Activated CD4-positive, alpha-beta memory T cell treated with anti-CD3 and anti-CD28 coated beads, Interleukin-2, amount 10 ng/mL, durations not matched to agents 7 days and 5 days (primary cell): Measurements from ENCODE around the gene PAXIP1. TPM values are rescaled to one million over a fixed set of nuclear protein-coding genes. Genes with fewer than 3 reads are reported as not detected.
"Not testable (repeated sequence)": the region's sequence is repeated elsewhere in the genome, so short reads cannot be mapped to it uniquely, and the experiment has no call there.

Experiments
- CTCF ChIA-PET: fragments of 350-600 bp; sonication (Branson Sonifier 250); formaldehyde crosslinking; loops from one replicate; lab custom pipeline; 2021; ENCODE audit warnings: antibody characterized with exemption, inconsistent platforms; lab: Charles Lee
- POLR2A ChIA-PET: fragments of 350-600 bp; sonication (Branson Sonifier 250); formaldehyde crosslinking; loops from one replicate; lab custom pipeline; 2021; ENCODE audit warnings: antibody characterized with exemption; lab: Charles Lee
- DNase-seq: peaks from one replicate; pipeline ENCODE4 v3.0.0-alpha.2; 2020
- H3K27ac Mint-ChIP-seq: one replicate; pipeline ENCODE4 v1.8.0; 2021; ENCODE audit warnings: mild to moderate bottlenecking, mixed read lengths
- H3K27me3 Mint-ChIP-seq: one replicate; pipeline ENCODE4 v1.8.0; 2021; ENCODE audit warnings: mixed read lengths
- H3K36me3 Mint-ChIP-seq: one replicate; pipeline ENCODE4 v1.8.0; 2021; ENCODE audit warnings: low read depth, mixed read lengths
- H3K4me1 Mint-ChIP-seq: one replicate; pipeline ENCODE4 v1.8.0; 2021; ENCODE audit warnings: mixed read lengths
- H3K4me3 Mint-ChIP-seq: one replicate; pipeline ENCODE4 v1.8.0; 2021; ENCODE audit warnings: mild to moderate bottlenecking, mixed read lengths
- H3K9me3 Mint-ChIP-seq: one replicate; pipeline ENCODE4 v1.8.0; 2021; ENCODE audit warnings: mixed read lengths
- total RNA-seq, 2 experiments: library from RNA; stranded (reverse); gene quantifications; one replicate each; pipeline ENCODE4 v1.2.3, GENCODE V29; 2021

The PAXIP1 gene
- total RNA-seq, 2 experiments from 2014 or later = 24.0 to 24.2 TPM

GRCh38 chr7:154928136-154929005 is 74.6 kb downstream of the PAXIP1 start:
- ChIA-PET POLR2A (interaction anchor here (0.9 to 4.2 kb wide), 13 partner anchors 13 to 1995 kb away, joined by 3 to 40 read pairs (median 5); partner anchors contain the start of genes INSIG1 and PAXIP1), CTCF (interaction anchor here (0.7 to 4.6 kb wide), 28 partner anchors 9 to 595 kb away, joined by 3 to 54 read pairs (median 5); partner anchors contain the start of genes INSIG1 and PAXIP1)
- peak overlapping the region; percentile 92 for H3K4me3 Mint-ChIP-seq
- H3K27me3 Mint-ChIP-seq = peaks cover 22% of the 10 kb centered on the region
- H3K27ac Mint-ChIP-seq = peak overlapping the region; percentile 73
- H3K36me3 Mint-ChIP-seq = peaks cover 2% of the 10 kb centered on the region
- peak; percentile 42 for DNase-seq
- peaks cover 17% of the 10 kb centered on the region for H3K4me1 Mint-ChIP-seq
- H3K9me3 Mint-ChIP-seq = peaks cover 5% of the 10 kb centered on the region

DNA sequence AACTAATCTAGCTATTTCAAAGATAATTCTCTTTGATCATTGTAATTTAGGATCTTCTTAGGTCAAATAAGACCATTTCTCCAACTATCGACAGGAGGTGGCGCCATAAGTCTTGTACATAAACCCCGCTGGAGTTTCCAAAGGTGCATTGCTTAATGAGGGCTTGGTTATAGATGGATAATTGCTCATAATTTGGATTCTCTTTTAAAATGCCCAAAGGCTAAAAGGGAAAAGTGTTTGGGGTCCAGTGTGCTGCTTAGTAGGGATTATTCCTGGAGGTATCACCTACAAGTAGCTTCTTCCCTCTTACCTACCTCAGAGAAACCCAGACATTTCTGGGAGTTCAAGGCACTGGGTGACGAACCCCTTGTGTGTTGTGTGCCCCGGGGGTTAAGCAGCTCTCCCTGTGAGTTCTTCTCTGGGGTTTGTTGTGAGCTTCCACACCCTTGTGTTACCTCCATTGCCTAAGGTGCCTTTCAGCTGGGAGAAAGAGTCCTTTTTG is 75.2 kb downstream of the PAXIP1 start:
- POLR2A ChIA-PET = interaction anchor here (0.9 to 4.2 kb wide), 13 partner anchors 13 to 1996 kb away, joined by 3 to 40 read pairs (median 5); partner anchors contain the start of genes INSIG1 and PAXIP1
- Mint-ChIP-seq H3K27ac (peak overlapping the region; percentile 73), H3K4me3 (peak overlapping the region; percentile 92), H3K36me3 (no peaks in the 10 kb centered on the region), H3K27me3 (peaks cover 27% of the 10 kb centered on the region), H3K4me1 (peaks cover 17% of the 10 kb centered on the region), H3K9me3 (no peaks in the 10 kb centered on the region)
- DNase-seq = peak; percentile 82
- CTCF ChIA-PET = interaction anchor here (0.6 to 4.6 kb wide), 39 partner anchors 10 to 840 kb away, joined by 3 to 54 read pairs (median 4); partner anchors contain the start of genes INSIG1 and PAXIP1

GRCh38 chr7:154922472-154922871 is 80.5 kb downstream of the PAXIP1 start:
- H3K36me3 Mint-ChIP-seq, POLR2A ChIA-PET: not testable (repeated sequence)

DNA sequence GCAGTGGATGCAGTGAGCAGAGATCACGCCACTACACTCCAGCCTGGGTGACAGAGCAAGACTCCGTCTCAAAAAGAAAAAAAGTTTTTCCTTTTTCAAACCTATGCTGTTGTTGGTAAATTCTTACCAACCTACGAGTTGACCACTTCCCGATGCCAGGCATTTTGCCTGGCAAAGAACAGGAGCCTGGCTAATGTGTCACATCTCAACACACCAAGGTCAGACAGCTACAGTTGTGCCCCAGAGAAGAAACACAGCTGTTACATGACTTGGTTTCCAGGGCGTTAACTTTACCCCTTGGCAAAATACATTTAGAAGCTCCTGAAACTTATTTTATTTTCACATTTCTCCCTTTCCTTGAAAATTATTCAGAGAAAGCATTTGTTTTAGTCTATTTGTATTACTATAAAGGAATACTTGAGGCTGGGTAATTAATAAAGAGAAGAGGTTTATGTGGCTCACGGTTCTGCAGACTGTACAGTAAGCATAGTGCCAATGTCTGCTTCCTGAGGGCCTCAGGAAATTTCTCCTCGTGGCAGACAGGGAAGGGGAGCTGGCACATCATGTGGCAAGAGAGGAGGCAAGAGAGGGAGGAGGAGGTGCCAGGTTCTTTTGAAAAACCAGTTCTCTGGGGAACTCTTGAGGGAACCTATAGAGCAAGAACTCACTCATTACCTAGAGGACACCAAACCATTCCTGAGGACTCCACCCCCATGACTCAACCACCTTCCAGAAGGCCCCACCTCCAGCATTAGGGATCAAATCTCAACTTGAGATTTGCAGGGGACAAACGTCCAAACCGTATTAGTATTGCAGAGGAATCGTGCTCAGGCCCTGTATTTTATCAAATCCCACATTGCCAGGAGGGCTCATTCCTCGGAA is 83.3 kb downstream of the PAXIP1 start:
- no peaks in the 10 kb centered on the region for H3K9me3 Mint-ChIP-seq

More at GRCh38 chr7:154922472-154922871, 80.5 kb downstream of the PAXIP1 start:
- CTCF ChIA-PET = interaction anchor here (1.1 to 2.4 kb wide), 2 partner anchors 9 to 421 kb away, joined by 4 to 16 read pairs; no protein-coding TSS in a partner anchor
- H3K9me3 Mint-ChIP-seq, H3K27ac Mint-ChIP-seq, H3K4me3 Mint-ChIP-seq, DNase-seq, H3K4me1 Mint-ChIP-seq: not testable (repeated sequence)
- H3K27me3 Mint-ChIP-seq = peaks cover 31% of the 10 kb centered on the region

GRCh38 chr7:154918741-154919140 is 84.2 kb downstream of the PAXIP1 start:
- no peak for DNase-seq
- H3K4me3 Mint-ChIP-seq = no peak overlapping the region
- POLR2A ChIA-PET = no interaction called here
- CTCF ChIA-PET = no interaction called here
- peaks cover 4% of the 10 kb centered on the region for H3K4me1 Mint-ChIP-seq
- no peak overlapping the region for H3K27ac Mint-ChIP-seq
- peaks cover 20% of the 10 kb centered on the region for H3K27me3 Mint-ChIP-seq
- H3K9me3 Mint-ChIP-seq = no peaks in the 10 kb centered on the region
- no peaks in the 10 kb centered on the region for H3K36me3 Mint-ChIP-seq

More for the DNA sequence above, 83.3 kb downstream of the PAXIP1 start:
- DNase-seq = no peak
- H3K27ac Mint-ChIP-seq = no peak overlapping the region
- H3K36me3 Mint-ChIP-seq = no peaks in the 10 kb centered on the region
- peaks cover 23% of the 10 kb centered on the region for H3K27me3 Mint-ChIP-seq
- no peak overlapping the region for H3K4me3 Mint-ChIP-seq
- ChIA-PET CTCF (no interaction called here), POLR2A (interaction anchor here (0.5 kb wide), 1 partner anchor 15 kb away, joined by 3 read pairs; no protein-coding TSS in a partner anchor)
- peaks cover 2% of the 10 kb centered on the region for H3K4me1 Mint-ChIP-seq

DNA sequence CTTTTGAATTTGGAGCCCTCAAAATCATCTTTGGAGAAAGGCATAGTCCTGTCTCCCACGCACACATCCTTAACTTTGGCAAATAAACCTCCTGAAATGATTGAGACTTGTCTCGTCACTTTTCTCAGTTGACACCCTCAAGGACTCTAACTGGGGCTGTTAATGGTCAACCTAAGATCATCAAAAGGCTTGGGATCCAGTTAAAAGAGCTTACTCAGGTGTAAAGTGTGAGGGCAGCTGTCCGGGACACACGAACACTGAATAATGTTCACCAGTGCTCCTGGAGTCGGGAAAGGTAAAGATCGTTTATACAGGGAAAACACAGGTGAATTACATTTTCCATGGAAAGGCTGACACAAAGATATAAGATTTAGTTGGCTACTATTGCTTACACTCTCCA is 84.7 kb downstream of the PAXIP1 start:
- CTCF ChIA-PET = no interaction called here
- peaks cover 5% of the 10 kb centered on the region for H3K4me1 Mint-ChIP-seq
- H3K4me3 Mint-ChIP-seq = no peak overlapping the region
- H3K36me3 Mint-ChIP-seq = no peaks in the 10 kb centered on the region
- POLR2A ChIA-PET = no interaction called here
- DNase-seq = no peak
- H3K27me3 Mint-ChIP-seq = peaks cover 22% of the 10 kb centered on the region
- no peak overlapping the region for H3K27ac Mint-ChIP-seq
- no peaks in the 10 kb centered on the region for H3K9me3 Mint-ChIP-seq

- POLR2A ChIA-PET = no interaction called here
- H3K36me3 Mint-ChIP-seq = no peaks in the 10 kb centered on the region
- CTCF ChIA-PET = no interaction called here
- H3K27ac Mint-ChIP-seq = no peak overlapping the region
- peaks cover 5% of the 10 kb centered on the region for H3K4me1 Mint-ChIP-seq
- peaks cover 17% of the 10 kb centered on the region for H3K27me3 Mint-ChIP-seq
- no peak for DNase-seq
- no peaks in the 10 kb centered on the region for H3K9me3 Mint-ChIP-seq
- no peak overlapping the region for H3K4me3 Mint-ChIP-seq
Observed at GRCh38 chr7:154917808-154918160, 85.1 kb downstream of the PAXIP1 start.

- CTCF ChIA-PET = no interaction called here
Observed at GRCh38 chr7:154916856-154917807, 85.8 kb downstream of the PAXIP1 start.

DNA sequence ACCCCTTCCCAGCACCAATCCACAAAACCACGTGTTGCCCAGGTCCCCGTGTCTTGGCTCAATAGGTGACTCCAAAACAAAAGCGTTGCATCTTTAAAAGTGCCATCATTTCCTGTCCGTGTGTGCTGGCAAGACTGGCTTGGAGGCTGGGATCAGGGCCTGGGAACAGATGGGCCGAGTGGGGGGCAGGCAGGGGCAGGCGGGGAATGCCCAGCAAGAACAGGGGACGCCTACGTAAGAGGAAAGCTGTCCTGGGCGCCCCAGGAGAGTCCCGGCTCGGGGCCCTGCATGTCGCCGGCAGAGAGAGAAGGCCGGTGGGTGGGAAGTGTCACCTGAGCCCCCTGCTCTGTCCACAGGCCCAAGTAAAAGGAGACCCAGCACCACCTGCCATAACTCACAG is 86.5 kb downstream of the PAXIP1 start:
- POLR2A ChIA-PET = no interaction called here
- Mint-ChIP-seq H3K4me1 (peaks cover 5% of the 10 kb centered on the region), H3K36me3 (no peaks in the 10 kb centered on the region), H3K27me3 (peaks cover 12% of the 10 kb centered on the region), H3K27ac (no peak overlapping the region), H3K9me3 (no peaks in the 10 kb centered on the region), H3K4me3 (no peak overlapping the region)
- DNase-seq = no peak
- CTCF ChIA-PET = no interaction called here

More at GRCh38 chr7:154916856-154917807, 85.8 kb downstream of the PAXIP1 start:
- no peaks in the 10 kb centered on the region for H3K36me3 Mint-ChIP-seq
- POLR2A ChIA-PET = no interaction called here
- no peaks in the 10 kb centered on the region for H3K9me3 Mint-ChIP-seq
- no peak for DNase-seq
- no peak overlapping the region for H3K27ac Mint-ChIP-seq
- H3K27me3 Mint-ChIP-seq = peaks cover 14% of the 10 kb centered on the region
- H3K4me3 Mint-ChIP-seq = no peak overlapping the region
- H3K4me1 Mint-ChIP-seq = peaks cover 5% of the 10 kb centered on the region

- H3K4me3 Mint-ChIP-seq = no peak overlapping the region
- no peak overlapping the region for H3K27ac Mint-ChIP-seq
- H3K36me3 Mint-ChIP-seq = no peaks in the 10 kb centered on the region
- POLR2A ChIA-PET = interaction anchor here (1.0 to 1.6 kb wide), 3 partner anchors 12 to 88 kb away, joined by 3 to 6 read pairs (median 4); no protein-coding TSS in a partner anchor
- no peak for DNase-seq
- CTCF ChIA-PET = interaction anchor here (1.6 to 3.3 kb wide), 3 partner anchors 13 to 429 kb away, joined by 4 to 30 read pairs (median 15); no protein-coding TSS in a partner anchor
- peaks cover 5% of the 10 kb centered on the region for H3K4me1 Mint-ChIP-seq
- peaks cover 2% of the 10 kb centered on the region for H3K9me3 Mint-ChIP-seq
- peaks cover 12% of the 10 kb centered on the region for H3K27me3 Mint-ChIP-seq
Observed at GRCh38 chr7:154915600-154915999, 87.3 kb downstream of the PAXIP1 start.

DNA sequence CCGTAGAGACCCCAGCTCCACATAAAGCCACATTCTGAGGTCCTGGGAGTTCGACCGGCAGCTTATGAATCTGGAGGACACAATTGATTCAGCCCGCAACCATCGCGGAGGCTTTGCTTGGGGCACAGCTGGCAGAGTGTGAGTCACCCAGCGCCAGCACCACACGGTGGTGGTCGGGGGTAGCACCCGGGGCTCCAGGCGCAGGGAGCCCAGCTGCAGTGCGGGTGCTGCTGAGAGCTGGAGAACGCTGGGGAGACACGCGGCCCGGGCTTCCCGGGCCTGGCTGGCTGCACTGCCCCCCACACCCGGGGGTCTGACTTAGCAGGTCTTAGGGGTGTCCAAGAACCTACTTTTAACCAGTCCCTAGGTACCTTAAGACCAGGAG is 87.9 kb downstream of the PAXIP1 start:
- ChIA-PET POLR2A (interaction anchor here (1.0 to 1.6 kb wide), 3 partner anchors 12 to 89 kb away, joined by 3 to 6 read pairs (median 4); no protein-coding TSS in a partner anchor), CTCF (interaction anchor here (0.9 to 3.9 kb wide), 6 partner anchors 14 to 430 kb away, joined by 3 to 30 read pairs (median 10); no protein-coding TSS in a partner anchor)
- DNase-seq = no peak
- H3K36me3 Mint-ChIP-seq = no peaks in the 10 kb centered on the region
- H3K4me3 Mint-ChIP-seq = no peak overlapping the region
- peaks cover 5% of the 10 kb centered on the region for H3K4me1 Mint-ChIP-seq
- H3K9me3 Mint-ChIP-seq = peaks cover 2% of the 10 kb centered on the region
- H3K27ac Mint-ChIP-seq = no peak overlapping the region
- H3K27me3 Mint-ChIP-seq = peaks cover 12% of the 10 kb centered on the region
